DND-41 (cell line): ENCODE measurements around the gene SLX4IP.

ENCODE experiments used
- ATAC-seq: fragments of 200-7000 bp; cut with Tn5 transposase; 3 replicates; pipeline ENCODE4 v1.9.1; 2021; ENCODE audit warnings: low read depth; ENCODE audit not compliant: insufficient read depth
- DNase-seq: peaks from one replicate; pipeline ENCODE4 v3.0.0-alpha.2; 2020
- H2AFZ ChIP-seq: 2 replicates; pipeline ENCODE4 v1.6.0; 2012; ENCODE audit warnings: low read depth, low read length
- H3K27ac ChIP-seq: 2 replicates; pipeline ENCODE4 v1.5.1; 2012; ENCODE audit warnings: low read length, inconsistent platforms
- H3K27me3 ChIP-seq: fragments of 200-600 bp; sonication (generic); 2 replicates; pipeline ENCODE4 v1.6.0; 2012; ENCODE audit warnings: low read length, mild to moderate bottlenecking, inconsistent platforms; ENCODE audit not compliant: insufficient read depth, poor library complexity
- H3K36me3 ChIP-seq: 2 replicates; pipeline ENCODE4 v1.5.1; 2012; ENCODE audit warnings: low read length, inconsistent platforms; ENCODE audit not compliant: insufficient read depth
- H3K4me1 ChIP-seq: 2 replicates; pipeline ENCODE4 v1.5.1; 2012; ENCODE audit warnings: mild to moderate bottlenecking, low read length; ENCODE audit not compliant: insufficient read depth
- H3K4me2 ChIP-seq: 2 replicates; pipeline ENCODE4 v1.6.0; 2012; ENCODE audit warnings: mild to moderate bottlenecking, moderate library complexity, low read length, inconsistent platforms; ENCODE audit not compliant: insufficient read depth
- H3K4me3 ChIP-seq, 2 experiments: fragments of 200-600 bp in 1 of 2; shearing (Covaris generic) in 1 of 2; 2 replicates each; pipeline ENCODE4 v1.5.1; 2012 to 2016; ENCODE audit warnings: inconsistent platforms in 2 of 2, low read length in 2 of 2, mild to moderate bottlenecking in 2 of 2, low read depth in 1 of 2, moderate library complexity in 1 of 2
- H3K79me2 ChIP-seq: 2 replicates; pipeline ENCODE4 v1.6.0; 2012; ENCODE audit warnings: low read length, inconsistent platforms; ENCODE audit not compliant: insufficient read depth
- H3K9ac ChIP-seq: 2 replicates; pipeline ENCODE4 v1.6.0; 2012; ENCODE audit warnings: low read depth, mild to moderate bottlenecking, inconsistent platforms, low read length, moderate library complexity
- H3K9me3 ChIP-seq: 2 replicates; pipeline ENCODE4 v1.5.1; 2012; ENCODE audit warnings: low read length, moderate library complexity, mild to moderate bottlenecking, inconsistent platforms; ENCODE audit not compliant: insufficient read depth, severe bottlenecking
- H4K20me1 ChIP-seq: 2 replicates; pipeline ENCODE4 v1.6.0; 2012; ENCODE audit warnings: low read length; ENCODE audit not compliant: insufficient read depth
- CTCF ChIP-seq: IDR thresholded peaks from 2 replicates; pipeline ENCODE4 v1.5.1; 2012; ENCODE audit warnings: borderline replicate concordance, low read length, moderate library complexity, mild to moderate bottlenecking; ENCODE audit not compliant: poor library complexity, severe bottlenecking; ENCODE audit errors: extremely low read depth
- EZH2 ChIP-seq: IDR thresholded peaks from 3 replicates; pipeline ENCODE4 v1.6.1; 2012; ENCODE audit warnings: borderline replicate concordance, low read depth, mild to moderate bottlenecking, moderate library complexity, low read length, inconsistent platforms; ENCODE audit not compliant: severe bottlenecking

The SLX4IP gene

GRCh38 chr20:10602221-10602871 lies 167.2 kb downstream of the SLX4IP start:
- peaks cover 35% of the 10 kb centered on the region for H3K36me3 ChIP-seq
- H3K4me2 ChIP-seq = no peak overlapping the region
- TF ChIP-seq EZH2 = no peak
- no peak for TF ChIP-seq CTCF
- no peaks in the 10 kb centered on the region for H3K27me3 ChIP-seq
- H3K79me2 ChIP-seq = no peaks in the 10 kb centered on the region
- no peaks in the 10 kb centered on the region for H3K9me3 ChIP-seq
- no peak for DNase-seq
- H3K9ac ChIP-seq = no peak overlapping the region
- H2AFZ ChIP-seq = no peak overlapping the region
- no peak overlapping the region for H3K4me3 ChIP-seq
- H4K20me1 ChIP-seq = no peaks in the 10 kb centered on the region
- H3K27ac ChIP-seq = no peak overlapping the region
- no peaks in the 10 kb centered on the region for H3K4me1 ChIP-seq
- ATAC-seq = no peak

- no peak overlapping the region for H3K27ac ChIP-seq
- no peaks in the 10 kb centered on the region for H4K20me1 ChIP-seq
- H2AFZ ChIP-seq = no peak overlapping the region
- no peaks in the 10 kb centered on the region for H3K4me1 ChIP-seq
- TF ChIP-seq CTCF (no peak), EZH2 (no peak)
- H3K36me3 ChIP-seq = peaks cover 35% of the 10 kb centered on the region
- ATAC-seq (no peak), DNase-seq (no peak)
- H3K27me3 ChIP-seq = no peaks in the 10 kb centered on the region
- no peak overlapping the region for H3K4me2 ChIP-seq
- no peak overlapping the region for H3K4me3 ChIP-seq
- no peak overlapping the region for H3K9ac ChIP-seq
- H3K9me3 ChIP-seq = no peaks in the 10 kb centered on the region
- no peaks in the 10 kb centered on the region for H3K79me2 ChIP-seq
These were observed 168.3 kb downstream of the SLX4IP start for GRCh38 chr20:10603378-10603777.

DNA sequence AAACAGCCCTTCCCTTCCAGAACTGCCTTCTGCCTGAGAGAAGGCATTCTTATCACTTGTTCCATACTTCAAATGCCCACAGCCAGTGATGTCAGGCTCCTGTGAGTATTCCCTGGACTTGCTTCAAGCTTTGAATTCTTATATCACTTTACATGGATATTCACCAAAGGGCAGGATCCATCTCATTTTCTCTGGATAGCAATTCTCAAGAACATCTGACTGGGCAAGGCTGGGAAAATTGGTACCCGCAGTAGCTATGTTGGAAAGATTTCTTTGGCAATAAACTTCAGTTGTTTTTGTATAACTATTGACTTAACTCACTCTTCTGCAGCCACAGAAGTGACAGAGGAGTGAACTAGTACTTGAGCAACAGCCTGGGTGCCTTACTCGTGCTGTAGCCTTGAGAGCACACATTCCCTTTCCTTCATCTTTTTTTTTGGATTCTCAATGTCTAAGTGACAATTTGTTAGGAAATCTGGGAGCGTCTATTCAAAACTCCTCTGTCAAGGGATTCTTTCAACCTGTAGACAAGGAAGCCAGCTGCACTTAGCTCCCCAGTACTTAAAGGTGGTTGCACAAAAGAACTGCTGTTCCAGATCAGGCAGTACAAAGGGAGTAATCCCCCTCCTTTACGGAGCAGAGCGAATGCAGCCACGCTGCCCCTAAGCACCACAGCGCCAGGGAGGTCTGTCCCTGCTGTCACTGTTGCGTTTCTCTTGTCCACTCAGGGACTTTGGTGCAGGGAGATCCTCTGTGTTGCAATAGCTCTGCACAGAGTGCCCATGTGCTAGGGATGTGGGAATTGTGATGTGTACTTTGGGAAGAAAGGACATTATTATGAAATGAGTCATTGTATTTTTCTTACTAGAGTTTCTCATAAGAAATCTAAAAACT lies 169.1 kb downstream of the SLX4IP start:
- no peak overlapping the region for H3K4me2 ChIP-seq
- no peak for ATAC-seq
- no peak overlapping the region for H3K27ac ChIP-seq

More for the DNA sequence above, 169.1 kb downstream of the SLX4IP start:
- no peaks in the 10 kb centered on the region for H3K4me1 ChIP-seq
- no peaks in the 10 kb centered on the region for H3K79me2 ChIP-seq
- peaks cover 36% of the 10 kb centered on the region for H3K36me3 ChIP-seq
- no peak overlapping the region for H3K4me3 ChIP-seq
- H3K9me3 ChIP-seq = no peaks in the 10 kb centered on the region
- no peak overlapping the region for H3K9ac ChIP-seq
- no peaks in the 10 kb centered on the region for H3K27me3 ChIP-seq
- H2AFZ ChIP-seq = no peak overlapping the region
- no peaks in the 10 kb centered on the region for H4K20me1 ChIP-seq
- no peak for DNase-seq
- TF ChIP-seq EZH2 = no peak
- TF ChIP-seq CTCF = no peak
